ENCODE data around the gene NRAP. TPM values are rescaled to one million over a fixed set of nuclear protein-coding genes. Genes with fewer than 3 reads are reported as not detected.

The NRAP gene
- total and polyA plus RNA-seq, 2 donors (not counting 3 experiments of a cell fraction or from before 2014, with no cell fraction given), result not detected

- ChIA-PET CTCF (no interaction called here), POLR2A (no interaction called here)
- Histone ChIP-seq H3K36me3 (ENCODE audit: control insufficient read depth in 2 of 2, extremely low read depth in 1 of 2, insufficient read depth in 2 of 2, low read length in 2 of 2) (no peaks in the 10 kb centered on the region), H3K9me1 (replicated peaks; ENCODE audit: control insufficient read depth, extremely low read depth, insufficient read depth, low read length) (no peaks in the 10 kb centered on the region), H3K9me3 (replicated peaks; ENCODE audit: control insufficient read depth, insufficient read depth, low read length) (no peaks in the 10 kb centered on the region), H3K79me2 (ENCODE audit: control insufficient read depth, insufficient read depth, low read length) (no peaks in the 10 kb centered on the region), H4K20me1 (replicated peaks; ENCODE audit: control insufficient read depth, extremely low read depth, insufficient read depth, low read length) (no peaks in the 10 kb centered on the region), H3K4me1 (ENCODE audit: control insufficient read depth, extremely low read depth, insufficient read depth, low read length) (no peaks in the 10 kb centered on the region), H3K9ac (replicated peaks; ENCODE audit: extremely low read depth, insufficient read depth, low read length) (no peak overlapping the region), H3K4me3 (replicated peaks in 1 of 3; ENCODE audit: insufficient read depth in 1 of 3, low read depth in 1 of 3, low read length in 3 of 3) (no peak overlapping the region), H2AFZ (ENCODE audit: low read depth, low read length) (no peak overlapping the region), H3K4me2 (ENCODE audit: insufficient read depth, low read length) (no peak overlapping the region), H3K27me3 (ENCODE audit: control insufficient read depth in 2 of 2, insufficient read depth in 2 of 2, low read length in 2 of 2) (peaks cover 2 to 19% of the 10 kb centered on the region in 2 experiments), H3K27ac (ENCODE audit: insufficient read depth, low read depth, low read length) (no peak overlapping the region)
- intact Hi-C loops (cut with micrococcal nuclease), result no loop called here
- BruUV-seq (replicated peaks), result no TSS peak
- dilution Hi-C loops (cut with MboI; ENCODE audit: extremely low pct_ligation_motif_present, low sequenced_read_pairs), result no loop called here
- TF ChIP-seq POLR2AphosphoS5 (IDR thresholded peaks at IDR 0.05; ENCODE audit: insufficient read depth, low read depth, low read length), result no peak
- no peak for TF ChIP-seq MYC (IDR thresholded peaks at IDR 0.05; ENCODE audit: low read depth, low read length)
- TF ChIP-seq JUN (IDR thresholded peaks at IDR 0.05; ENCODE audit: borderline replicate concordance, insufficient read depth, insufficient read length, low read depth), result no peak
- TF ChIP-seq GATA2 (IDR thresholded peaks at IDR 0.05; ENCODE audit: insufficient read depth, insufficient read length, low read depth, low read length), result no peak
- TF ChIP-seq POLR2A (IDR thresholded peaks at IDR 0.05; ENCODE audit: low read depth, low read length), result no peak
- TF ChIP-seq CTCF (IDR thresholded peaks at IDR 0.05; ENCODE audit: extremely low read depth in 1 of 2, insufficient read depth in 1 of 2, low read depth in 1 of 2, low read length in 2 of 2), result no peak
- TF ChIP-seq EZH2 (IDR thresholded peaks at IDR 0.05; ENCODE audit: borderline replicate concordance, low read depth, low read length, severe bottlenecking), result no peak
- no peak for TF ChIP-seq FOS (IDR thresholded peaks at IDR 0.05; ENCODE audit: borderline replicate concordance, insufficient read depth, low read length)
- TF ChIP-seq MAX (IDR thresholded peaks at IDR 0.05; ENCODE audit: insufficient read depth, insufficient read length), result no peak
- FAIRE-seq (no peak), DNase-seq (ENCODE audit: low read depth, low spot score) (no peak)
Measured at GRCh38 chr10:113619401-113619800, 44.4 kb downstream of the NRAP start.

Data from endothelial cell of umbilical vein (primary cell).